IPS DF 6.9 (cell line): ENCODE measurements around the gene FHIP1B.
"Not testable (repeated sequence)": the region's sequence is repeated elsewhere in the genome, so short reads cannot be mapped to it uniquely, and the experiment has no call there.

Source experiments
- DNase-seq: peaks from one replicate; pipeline ENCODE4 v3.0.0-alpha.2; 2013; ENCODE audit warnings: low read depth, low spot score
- H3K27ac ChIP-seq: one replicate; pipeline ENCODE4 v1.5.1; 2013; ENCODE audit warnings: low read length, control low read depth
- H3K27me3 ChIP-seq: 2 replicates; pipeline ENCODE4 v1.6.1; 2013; ENCODE audit warnings: mild to moderate bottlenecking, low read length; ENCODE audit not compliant: control insufficient read depth, insufficient read depth
- H3K36me3 ChIP-seq: 2 replicates; pipeline ENCODE4 v1.6.1; 2013; ENCODE audit warnings: low read length; ENCODE audit not compliant: control insufficient read depth, insufficient read depth
- H3K4me1 ChIP-seq: 2 replicates; pipeline ENCODE4 v1.6.1; 2013; ENCODE audit warnings: low read length; ENCODE audit not compliant: control insufficient read depth, insufficient read depth
- H3K4me3 ChIP-seq: 2 replicates; pipeline ENCODE4 v1.5.1; 2013; ENCODE audit warnings: mild to moderate bottlenecking, low read length
- H3K9me3 ChIP-seq: 2 replicates; pipeline ENCODE4 v1.6.1; 2013; ENCODE audit warnings: low read length, inconsistent platforms; ENCODE audit not compliant: control insufficient read depth, insufficient read depth
- WGBS: extraction: QIAGEN DNeasy Blood & Tissue Kit; methylation state at CpG from one replicate; pipeline ENCODE4 v1.1.7; 2013; ENCODE audit warnings: mixed read lengths, missing lambda C conversion rate; ENCODE audit not compliant: insufficient read length, insufficient coverage; 5-methylcytosine and 5-hydroxymethylcytosine counted together

The FHIP1B gene

GRCh38 chr11:6258571-6259081 lies 24.2 kb upstream of the FHIP1B start:
- Histone ChIP-seq H3K9me3 (no peaks in the 10 kb centered on the region), H3K27ac (no peak overlapping the region), H3K4me1 (no peaks in the 10 kb centered on the region; the same call in 1 of the 2 replicates), H3K36me3 (no peaks in the 10 kb centered on the region), H3K27me3 (peaks cover 36% of the 10 kb centered on the region), H3K4me3 (no peak overlapping the region; the same call in 1 of the 2 replicates)
- no peak for DNase-seq
- no CpG with 5 or more reads among the region's 16 CpGs for WGBS

GRCh38 chr11:6258141-6258540 lies 23.7 kb upstream of the FHIP1B start:
- Histone ChIP-seq H3K4me1 (no peaks in the 10 kb centered on the region; the same call in 1 of the 2 replicates), H3K27ac (no peak overlapping the region), H3K27me3 (peaks cover 36% of the 10 kb centered on the region), H3K36me3 (no peaks in the 10 kb centered on the region), H3K4me3 (no peak overlapping the region), H3K9me3 (no peaks in the 10 kb centered on the region)
- no CpG with 5 or more reads among the region's 3 CpGs for WGBS
- no peak for DNase-seq

GRCh38 chr11:6253197-6253596 lies 18.8 kb upstream of the FHIP1B start:
- Histone ChIP-seq H3K4me1 (no peaks in the 10 kb centered on the region), H3K27ac (no peak overlapping the region), H3K9me3 (no peaks in the 10 kb centered on the region), H3K27me3 (peaks cover 8% of the 10 kb centered on the region; the same call in 1 of the 2 replicates), H3K36me3 (no peaks in the 10 kb centered on the region), H3K4me3 (no peak overlapping the region)
- no peak for DNase-seq
- no CpG with 5 or more reads among the region's 1 CpG for WGBS

DNA sequence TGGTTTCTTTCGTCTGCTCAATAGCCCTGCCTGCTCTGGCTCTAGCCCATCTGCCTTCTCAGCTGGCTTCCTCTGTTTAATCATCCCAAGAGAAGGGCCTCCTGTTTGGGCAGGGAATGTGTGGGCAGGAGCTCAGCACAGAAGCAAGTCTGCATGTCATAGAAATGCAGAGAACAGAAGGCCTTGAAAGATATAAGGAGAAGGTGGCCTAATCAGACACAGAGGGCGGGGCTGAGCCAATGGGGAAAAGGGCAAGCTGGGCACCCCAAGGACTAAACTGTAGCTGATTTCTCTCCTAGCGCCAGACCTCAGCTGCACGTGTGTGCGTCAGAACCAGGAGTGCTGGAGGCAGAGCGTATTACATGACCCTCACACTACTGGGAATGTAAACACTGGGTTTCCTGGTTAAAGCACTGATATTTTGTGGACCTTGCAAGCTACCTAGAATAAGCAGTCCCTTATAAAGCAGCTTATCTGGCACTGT lies 17.6 kb upstream of the FHIP1B start:
- no peak for DNase-seq
- Histone ChIP-seq H3K27ac (no peak overlapping the region), H3K9me3 (no peaks in the 10 kb centered on the region), H3K36me3 (no peaks in the 10 kb centered on the region), H3K4me3 (no peak overlapping the region), H3K27me3 (no peaks in the 10 kb centered on the region), H3K4me1 (no peaks in the 10 kb centered on the region)
- WGBS = no CpG with 5 or more reads among the region's 6 CpGs

GRCh38 chr11:6251120-6251733 lies 16.8 kb upstream of the FHIP1B start:
- H3K4me1 ChIP-seq = no peaks in the 10 kb centered on the region
- no peaks in the 10 kb centered on the region for H3K36me3 ChIP-seq
- WGBS = no CpG with 5 or more reads among the region's 6 CpGs
- H3K27me3 ChIP-seq = no peaks in the 10 kb centered on the region
- DNase-seq = peak; percentile 68
- H3K27ac ChIP-seq = no peak overlapping the region
- H3K9me3 ChIP-seq = no peaks in the 10 kb centered on the region
- no peak overlapping the region for H3K4me3 ChIP-seq

GRCh38 chr11:6249770-6250555 lies 15.5 kb upstream of the FHIP1B start:
- no peaks in the 10 kb centered on the region for H3K4me1 ChIP-seq
- H3K9me3 ChIP-seq = no peaks in the 10 kb centered on the region
- no peaks in the 10 kb centered on the region for H3K36me3 ChIP-seq
- H3K4me3 ChIP-seq = no peak overlapping the region
- H3K27me3 ChIP-seq = no peaks in the 10 kb centered on the region
- WGBS = no CpG with 5 or more reads among the region's 3 CpGs
- no peak overlapping the region for H3K27ac ChIP-seq
- no peak for DNase-seq

DNA sequence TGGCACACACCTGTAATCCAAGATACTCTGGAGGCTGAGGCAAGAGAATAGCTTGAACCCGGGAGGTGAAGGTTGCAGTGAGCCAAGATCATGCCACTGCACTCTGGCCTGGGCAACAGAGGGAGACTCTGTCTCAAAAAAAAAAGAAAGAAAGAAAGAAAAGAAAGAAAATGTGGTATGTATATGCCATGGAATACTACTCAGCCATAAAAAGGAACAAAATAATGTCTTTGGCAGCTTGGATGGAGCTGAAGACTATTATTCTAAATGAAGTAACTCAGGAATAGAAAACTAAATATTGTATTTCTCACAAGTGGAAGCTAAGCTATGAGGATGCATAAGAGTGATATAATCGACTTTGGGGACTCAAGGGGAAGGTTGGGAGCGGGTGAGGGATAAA lies 14.5 kb upstream of the FHIP1B start:
- not testable (repeated sequence) for H3K4me1 ChIP-seq, H3K36me3 ChIP-seq, H3K27me3 ChIP-seq, H3K9me3 ChIP-seq, H3K27ac ChIP-seq, H3K4me3 ChIP-seq, DNase-seq
- WGBS = no CpG with 5 or more reads among the region's 3 CpGs

GRCh38 chr11:6248248-6248647 lies 13.8 kb upstream of the FHIP1B start:
- DNase-seq = no peak
- Histone ChIP-seq H3K27me3 (no peaks in the 10 kb centered on the region), H3K9me3 (no peaks in the 10 kb centered on the region), H3K4me3 (no peak overlapping the region), H3K4me1 (no peaks in the 10 kb centered on the region), H3K27ac (no peak overlapping the region), H3K36me3 (no peaks in the 10 kb centered on the region)
- no CpG with 5 or more reads among the region's 1 CpG for WGBS

GRCh38 chr11:6245536-6245935 lies 11.1 kb upstream of the FHIP1B start:
- Histone ChIP-seq H3K27ac (no peak overlapping the region), H3K4me1 (no peaks in the 10 kb centered on the region), H3K4me3 (no peak overlapping the region), H3K27me3 (no peaks in the 10 kb centered on the region), H3K9me3 (no peaks in the 10 kb centered on the region), H3K36me3 (no peaks in the 10 kb centered on the region)
- no peak for DNase-seq
- 100% methylated on average over 1 of the region's 2 CpGs for WGBS

DNA sequence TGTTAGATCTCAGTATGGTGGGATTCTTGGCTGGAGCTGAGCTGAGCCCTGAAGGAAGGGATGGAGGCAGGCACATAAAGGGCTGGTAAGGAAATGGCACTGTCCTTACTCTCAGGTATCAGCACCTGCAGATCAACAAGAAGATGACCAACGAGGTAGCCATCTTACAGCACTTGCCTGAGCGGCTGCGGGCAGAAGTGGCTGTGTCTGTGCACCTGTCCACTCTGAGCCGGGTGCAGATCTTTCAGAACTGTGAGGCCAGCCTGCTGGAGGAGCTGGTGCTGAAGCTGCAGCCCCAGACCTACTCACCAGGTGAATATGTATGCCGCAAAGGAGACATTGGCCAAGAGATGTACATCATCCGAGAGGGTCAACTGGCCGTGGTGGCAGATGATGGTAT lies 6.9 kb upstream of the FHIP1B start:
- no CpG with 5 or more reads among the region's 7 CpGs for WGBS
- H3K36me3 ChIP-seq = no peaks in the 10 kb centered on the region
- no peak for DNase-seq
- H3K27ac ChIP-seq = no peak overlapping the region
- no peaks in the 10 kb centered on the region for H3K9me3 ChIP-seq
- H3K27me3 ChIP-seq = 0 out of 2 replicates have a peak, but pooled peaks cover 1% of the 10 kb centered on the region
- no peak overlapping the region for H3K4me3 ChIP-seq
- H3K4me1 ChIP-seq = no peaks in the 10 kb centered on the region
